GM15510 (cell line): ENCODE data around the gene TCF3.

Experiments used
- POLR2A ChIP-seq: IDR thresholded peaks from 3 replicates; pipeline ENCODE4 v1.6.1; 2011; ENCODE audit warnings: borderline replicate concordance; ENCODE audit not compliant: insufficient read length; ENCODE audit errors: extremely low read depth

TCF3 gene

GRCh38 chr19:1567116-1567847 is 85.1 kb downstream of the TCF3 start:
- no peak for TF ChIP-seq POLR2A

- TF ChIP-seq POLR2A, result no peak
These were observed 85.9 kb downstream of the TCF3 start for GRCh38 chr19:1566392-1567115.

- no peak for TF ChIP-seq POLR2A
These were observed 89.2 kb downstream of the TCF3 start for GRCh38 chr19:1563251-1563650.

- TF ChIP-seq POLR2A, result no peak
These were observed 91.1 kb downstream of the TCF3 start for GRCh38 chr19:1561236-1561842.

- TF ChIP-seq POLR2A, result no peak
These were observed 92.0 kb downstream of the TCF3 start for GRCh38 chr19:1560286-1560882.
